GM12878 (cell line): Measurements from ENCODE around the gene PTPN5. TPM values are rescaled to one million over a fixed set of nuclear protein-coding genes. Genes with fewer than 3 reads are reported as not detected.
A peak's percentile ranks its signal among the peaks of the same experiment; 100 is the strongest.

Source experiments
- ATF7 ChIP-seq: fragments of 450-650 bp; IDR thresholded peaks from 2 replicates; pipeline ENCODE4 v1.6.1; 2016; ENCODE audit warnings: low read depth, mild to moderate bottlenecking
- CTCF ChIP-seq, 3 experiments: IDR thresholded peaks in 2 of 3; conservative IDR thresholded peaks in 1 of 3; 2 replicates each; pipeline ENCODE4 v1.5.1; 2011; ENCODE audit warnings: low read depth in 3 of 3, low read length in 3 of 3, mild to moderate bottlenecking in 3 of 3, control low read depth in 2 of 3, moderate library complexity in 2 of 3, inconsistent platforms in 1 of 3, mixed read lengths in 1 of 3; ENCODE audit not compliant: control insufficient read depth in 2 of 3, insufficient read depth in 1 of 3; ENCODE audit errors: extremely low read depth in 1 of 3
- JUNB ChIP-seq: IDR thresholded peaks from 2 replicates; pipeline ENCODE4 v1.6.1; 2016; ENCODE audit warnings: antibody characterized with exemption, mild to moderate bottlenecking
- KLF5 ChIP-seq: fragments of 450-650 bp; IDR thresholded peaks from 2 replicates; pipeline ENCODE4 v1.6.1; 2014; ENCODE audit warnings: mild to moderate bottlenecking; ENCODE audit not compliant: partially characterized antibody
- MLLT1 ChIP-seq: fragments of 450-650 bp; IDR thresholded peaks from 2 replicates; pipeline ENCODE4 v1.6.1; 2016; ENCODE audit warnings: mild to moderate bottlenecking
- MTA2 ChIP-seq: fragments of 450-650 bp; IDR thresholded peaks from 2 replicates; pipeline ENCODE4 v1.6.1; 2016; ENCODE audit warnings: low read depth, mild to moderate bottlenecking, moderate library complexity
- MXI1 ChIP-seq: fragments of 150-350 bp; IDR thresholded peaks from 2 replicates; pipeline ENCODE4 v1.6.1; 2011; ENCODE audit warnings: low read depth, mild to moderate bottlenecking, inconsistent platforms, low read length, improper control_type of control experiment
- NRF1 ChIP-seq: conservative IDR thresholded peaks from 2 replicates; pipeline ENCODE4 v1.6.1; 2011; ENCODE audit warnings: mild to moderate bottlenecking, low read depth, low read length, improper control_type of control experiment
- POLR2AphosphoS2 ChIP-seq: IDR thresholded peaks from 2 replicates; pipeline ENCODE4 v1.6.1; 2011; ENCODE audit warnings: low read depth, mild to moderate bottlenecking, low read length, improper control_type of control experiment, moderate library complexity
- YY1 ChIP-seq: IDR thresholded peaks from 2 replicates; pipeline ENCODE4 v1.6.1; 2011; ENCODE audit warnings: low read depth, mild to moderate bottlenecking, low read length
- ZBTB33 ChIP-seq: fragments of 450-650 bp; IDR thresholded peaks from 2 replicates; pipeline ENCODE4 v1.6.1; 2017; ENCODE audit warnings: mild to moderate bottlenecking
- ZNF274 ChIP-seq: IDR thresholded peaks from one replicate; pipeline ENCODE4 v1.8.0; 2011; ENCODE audit not compliant: insufficient read length, insufficient read depth
- ZSCAN29 ChIP-seq: fragments of 450-650 bp; IDR thresholded peaks from 2 replicates; pipeline ENCODE4 v1.6.1; 2017; ENCODE audit warnings: mild to moderate bottlenecking, moderate library complexity
- polyA plus RNA-seq, 11 experiments: library from polyadenylated mRNA; depleted of rRNA in 4 of 11; unstranded in 6 of 11; stranded (reverse) in 5 of 11; fragments of >200 nt; fragmentation: Nextera tagmentation in 4 of 11; fragmentation: Illumina TruSeq in 1 of 11; extraction: Ambion mirVana in 4 of 11; extraction: Trizol in 1 of 11; gene quantifications; 1 replicate in 1 of 11; 2 replicates in 10 of 11; pipeline versions ENCODE4 v1.2.1 to v1.2.3, GENCODE V29; 2011 to 2016; ENCODE audit warnings: inconsistent platforms in 2 of 11, missing spikeins in 2 of 11, low read depth in 1 of 11
- total RNA-seq, 4 experiments: library from RNA; depleted of rRNA in 3 of 4; stranded (reverse); fragments of >200 nt in 3 of 4; fragmentation: Illumina TruSeq in 1 of 4; extraction: Trizol in 1 of 4; gene quantifications; 2 replicates each; pipeline versions ENCODE4 v1.2.1 to v1.2.3, GENCODE V29; 2013 to 2021

PTPN5 gene
- total and polyA plus RNA-seq, 10 of the 15 experiments (the other 5 are each of a cell fraction or from before 2014, with no cell fraction given): 0.04 to 0.06 (median 0.05) TPM; not detected in 7

GRCh38 chr11:18802381-18803257, 11.0 kb upstream of the PTPN5 start (continued):
- TF ChIP-seq JUNB: no peak
- no peak for TF ChIP-seq KLF5
- no peak for TF ChIP-seq MTA2
- TF ChIP-seq ZBTB33: no peak
- no peak for TF ChIP-seq MXI1
- no peak for TF ChIP-seq NRF1
- peak; percentile 93 for TF ChIP-seq ATF7
- TF ChIP-seq CTCF (IDR thresholded peaks at IDR 0.05 in 2 of 3, conservative IDR thresholded peaks at IDR 0.05 in 1 of 3; ENCODE audit: control insufficient read depth in 2 of 3, extremely low read depth in 1 of 3, insufficient read depth in 1 of 3, low read depth in 3 of 3, low read length in 3 of 3): peak; percentile 53 to 73 (median 71); a peak in 5 of 6 replicates
- no peak for TF ChIP-seq ZSCAN29
- peak; percentile 37; the same call in 1 of the 2 replicates for TF ChIP-seq YY1
- TF ChIP-seq ZNF274: no peak
- TF ChIP-seq MLLT1: no peak
- TF ChIP-seq POLR2AphosphoS2: no peak
